Kasumi-1 (cell line): Measurements from ENCODE around the gene C3orf33.

Source experiments
- DNase-seq, 2 experiments: peaks; one replicate each; lab custom pipeline; 2025; lab: John Stamatoyannopoulos, UW

The C3orf33 gene

GRCh38 chr3:155785662-155786295, 20.3 kb downstream of the C3orf33 start:
- DNase-seq = no peak

- DNase-seq = no peak
Measured at GRCh38 chr3:155782390-155782953, 23.6 kb downstream of the C3orf33 start.

- DNase-seq = no peak
Measured at GRCh38 chr3:155780291-155780690, 25.8 kb downstream of the C3orf33 start.

GRCh38 chr3:155778462-155778861, 27.6 kb downstream of the C3orf33 start:
- no peak for DNase-seq

- no peak for DNase-seq
Measured at GRCh38 chr3:155772801-155773200, 33.3 kb downstream of the C3orf33 start.

- DNase-seq = no peak
Measured at GRCh38 chr3:155771126-155771525, 35.0 kb downstream of the C3orf33 start.

- no peak for DNase-seq
Measured at GRCh38 chr3:155766206-155766605, 39.9 kb downstream of the C3orf33 start.

GRCh38 chr3:155763870-155764463, 42.1 kb downstream of the C3orf33 start:
- DNase-seq = no peak

GRCh38 chr3:155760653-155761052, 45.4 kb downstream of the C3orf33 start:
- DNase-seq = no peak

- no peak for DNase-seq
Measured at GRCh38 chr3:155757577-155757976, 48.5 kb downstream of the C3orf33 start.

GRCh38 chr3:155753038-155753639, 52.9 kb downstream of the C3orf33 start:
- DNase-seq = peak; percentile 67 to 92

- DNase-seq = no peak
Measured at GRCh38 chr3:155748611-155749365, 57.3 kb downstream of the C3orf33 start.

- no peak for DNase-seq
Measured at GRCh38 chr3:155747946-155748290, 58.2 kb downstream of the C3orf33 start.

- no peak for DNase-seq
Measured at GRCh38 chr3:155747286-155747945, 58.7 kb downstream of the C3orf33 start.

GRCh38 chr3:155746703-155747102, 59.4 kb downstream of the C3orf33 start:
- DNase-seq = no peak

GRCh38 chr3:155745795-155746550, 60.1 kb downstream of the C3orf33 start:
- DNase-seq = no peak

- DNase-seq = peak; percentile 69 to 82
Measured at GRCh38 chr3:155744626-155745324, 61.3 kb downstream of the C3orf33 start, which contains the start of gene PLCH1. PLCH1 (minus strand) TSS chr3:155745071; CDS start chr3:155704224, 40,847 bp downstream.

GRCh38 chr3:155744010-155744625, 62.0 kb downstream of the C3orf33 start:
- DNase-seq = peak; percentile 8 to 16

- no peak for DNase-seq
Measured at GRCh38 chr3:155743606-155744005, 62.5 kb downstream of the C3orf33 start.

- DNase-seq = no peak
Measured at GRCh38 chr3:155742349-155742965, 63.6 kb downstream of the C3orf33 start.
